HepG2 (cell line): ENCODE data around the gene IFNG. TPM values are rescaled to one million over a fixed set of nuclear protein-coding genes. Genes with fewer than 3 reads are reported as not detected.
"Not testable (repeated sequence)": the region's sequence is repeated elsewhere in the genome, so short reads cannot be mapped to it uniquely, and the experiment has no call there.

Source experiments
- ATAC-seq: fragments of 200-7000 bp; cut with Tn5 transposase; 3 replicates; pipeline ENCODE4 v1.9.1; 2020; ENCODE audit warnings: mild to moderate bottlenecking, moderate library complexity
- BruUV-seq: library from RNA; stranded (reverse); fragments of 400-500 nt; replicated peaks from 2 replicates; lab custom pipeline; 2021; lab: Mats Ljungman, UMichigan
- CTCF ChIA-PET: fragments of 300-600 bp; formaldehyde crosslinking; extraction: SDS; loops from one replicate; lab custom pipeline; 2021; ENCODE audit warnings: low total read pairs, inconsistent platforms, low intra/inter-chr PET ratio; lab: Yijun Ruan, JAX
- POLR2A ChIA-PET: fragments of 350-600 bp; sonication (Branson Sonifier 250); formaldehyde crosslinking; loops from one replicate; lab custom pipeline; 2020; ENCODE audit warnings: antibody characterized with exemption, inconsistent platforms; lab: Yijun Ruan, JAX
- DNase-seq: peaks from one replicate; pipeline ENCODE4 v3.0.0-alpha.2; 2015; ENCODE audit warnings: low spot score
- FAIRE-seq: peaks from 3 replicates; lab custom pipeline; 2011; peaks lifted over from hg19 to GRCh38; lab: Jason Lieb, UNC
- H2AFZ ChIP-seq: one replicate; pipeline ENCODE4 v1.6.1; 2011; ENCODE audit warnings: low read length, inconsistent platforms
- H3K27ac ChIP-seq: fragments of 300-600 bp; 3 replicates; pipeline ENCODE4 v1.8.0; 2011; ENCODE audit warnings: mixed run types, mild to moderate bottlenecking, mixed read lengths, low read length, inconsistent platforms; ENCODE audit not compliant: insufficient read depth; ENCODE audit errors: extremely low read length
- H3K27me3 ChIP-seq, 2 experiments: fragments of 200-600 bp in 1 of 2; 2 replicates in 1 of 2; 3 replicates in 1 of 2; pipeline versions ENCODE4 v1.6.0 to v1.8.0; 2011; ENCODE audit warnings: low read length in 2 of 2, mild to moderate bottlenecking in 2 of 2, moderate library complexity in 2 of 2, inconsistent platforms in 1 of 2; ENCODE audit not compliant: insufficient read depth in 2 of 2, control insufficient read depth in 1 of 2
- H3K36me3 ChIP-seq, 2 experiments: fragments of 200-600 bp in 1 of 2; replicated peaks in 1 of 2; 2 replicates in 1 of 2; 3 replicates in 1 of 2; pipeline versions ENCODE4 v1.5.1 to v1.8.0; 2011; ENCODE audit warnings: low read length in 2 of 2, inconsistent platforms in 1 of 2; ENCODE audit not compliant: insufficient read depth in 2 of 2, control insufficient read depth in 1 of 2
- H3K4me1 ChIP-seq: 2 replicates; pipeline ENCODE4 v1.5.1; 2012; ENCODE audit warnings: low read length, inconsistent platforms; ENCODE audit not compliant: insufficient read depth
- H3K4me2 ChIP-seq: 2 replicates; pipeline ENCODE4 v1.6.0; 2011; ENCODE audit warnings: low read depth, low read length, inconsistent platforms
- H3K4me3 ChIP-seq, 3 experiments: fragments of 200-600 bp in 1 of 3; sonication (generic), shearing (Covaris generic) in 1 of 3; replicated peaks in 1 of 3; 2 replicates each; pipeline ENCODE4 v1.5.1; 2011 to 2016; ENCODE audit warnings: low read length in 3 of 3, inconsistent platforms in 2 of 3, low read depth in 2 of 3, mild to moderate bottlenecking in 2 of 3, control low read depth in 1 of 3, mixed read lengths in 1 of 3; ENCODE audit not compliant: insufficient read depth in 1 of 3
- H3K79me2 ChIP-seq: one replicate; pipeline ENCODE4 v1.6.1; 2011; ENCODE audit warnings: low read length, inconsistent platforms; ENCODE audit not compliant: insufficient read depth
- H3K9ac ChIP-seq: 2 replicates; pipeline ENCODE4 v1.6.0; 2011; ENCODE audit warnings: mild to moderate bottlenecking, low read depth, low read length, inconsistent platforms; ENCODE audit not compliant: insufficient read depth
- H3K9me3 ChIP-seq: 2 replicates; pipeline ENCODE4 v1.5.1; 2012; ENCODE audit warnings: mild to moderate bottlenecking, low read length
- H4K20me1 ChIP-seq: 2 replicates; pipeline ENCODE4 v1.6.0; 2011; ENCODE audit warnings: inconsistent platforms, mild to moderate bottlenecking, low read length, moderate library complexity; ENCODE audit not compliant: insufficient read depth
- ATAD3A ChIP-seq: sonication (generic); formaldehyde crosslinking; IDR thresholded peaks from 2 replicates; pipeline ENCODE4 v1.4.0; 2020; ENCODE audit warnings: missing genetic modification reagents
- CCDC6 ChIP-seq: sonication (generic); formaldehyde crosslinking; IDR thresholded peaks from 2 replicates; pipeline ENCODE4 v1.8.1; 2022; ENCODE audit warnings: mild to moderate bottlenecking, missing genetic modification reagents, moderate library complexity
- NONO ChIP-seq, 2 experiments: fragments of 450-650 bp in 1 of 2; sonication (generic) in 1 of 2; formaldehyde crosslinking in 1 of 2; IDR thresholded peaks in 1 of 2; conservative IDR thresholded peaks in 1 of 2; 2 replicates each; pipeline versions ENCODE4 v1.6.1 to v1.8.0; 2017 to 2022; ENCODE audit warnings: mild to moderate bottlenecking in 1 of 2, missing genetic modification reagents in 1 of 2, moderate library complexity in 1 of 2
- PPARG ChIP-seq: conservative IDR thresholded peaks from 2 replicates; pipeline ENCODE4 v1.6.1; 2016; ENCODE audit warnings: missing biosample characterization, missing genetic modification reagents
- RBM22 ChIP-seq: fragments of 200-400 bp; formaldehyde crosslinking; optimal IDR thresholded peaks from 2 replicates; pipeline ENCODE3; 2017; ENCODE audit warnings: mild to moderate bottlenecking, low read length, moderate library complexity
- WGBS: methylation state at CpG from one replicate; pipeline ENCODE4 v1.1.6; 2017; ENCODE audit warnings: low lambda C conversion rate; 5-methylcytosine and 5-hydroxymethylcytosine counted together
- in situ Hi-C: cut with HindIII; loops from 2 replicates; pipeline ENCODE4 v1.10.0; 2017; ENCODE audit warnings: low pct_unique_long_range_greater_than_20kb; ENCODE audit not compliant: extremely low pct_ligation_motif_present
- intact Hi-C: fragments of 100-400 bp; cut with micrococcal nuclease; formaldehyde crosslinking; loops from one replicate; pipeline ENCODE4 v1.10.0; 2022; ENCODE audit not compliant: unreplicated experiment
- polyA plus RNA-seq, 8 experiments: library from polyadenylated mRNA; depleted of rRNA in 3 of 8; stranded (reverse) in 7 of 8; unstranded in 1 of 8; fragments of >200 nt; fragmentation: Illumina TruSeq in 4 of 8; extraction: Trizol in 4 of 8; gene quantifications; 2 replicates each; pipeline versions ENCODE4 v1.2.1 to v1.2.3, GENCODE V29; 2011 to 2016; ENCODE audit warnings: low read depth in 4 of 8, missing spikeins in 1 of 8, mixed read lengths in 1 of 8; ENCODE audit not compliant: insufficient read depth in 1 of 8
- total RNA-seq, 5 experiments: library from RNA; depleted of rRNA; stranded (reverse); fragments of >200 nt; fragmentation: Illumina TruSeq; extraction: Trizol; gene quantifications; 2 replicates each; pipeline ENCODE4 v1.2.3, GENCODE V29; 2016; ENCODE audit warnings: low read depth in 1 of 5
- TF ChIP-seq, protein P1 (sequence below): IDR thresholded peaks from 2 replicates; pipeline ENCODE4 v1.6.1; 2012; ENCODE audit warnings: low read depth, low read length, improper control_type of control experiment

Gene IFNG
- total and polyA plus RNA-seq, 2 of the 13 experiments (the other 11 are each of a cell fraction or from before 2014, with no cell fraction given), result not detected

DNA sequence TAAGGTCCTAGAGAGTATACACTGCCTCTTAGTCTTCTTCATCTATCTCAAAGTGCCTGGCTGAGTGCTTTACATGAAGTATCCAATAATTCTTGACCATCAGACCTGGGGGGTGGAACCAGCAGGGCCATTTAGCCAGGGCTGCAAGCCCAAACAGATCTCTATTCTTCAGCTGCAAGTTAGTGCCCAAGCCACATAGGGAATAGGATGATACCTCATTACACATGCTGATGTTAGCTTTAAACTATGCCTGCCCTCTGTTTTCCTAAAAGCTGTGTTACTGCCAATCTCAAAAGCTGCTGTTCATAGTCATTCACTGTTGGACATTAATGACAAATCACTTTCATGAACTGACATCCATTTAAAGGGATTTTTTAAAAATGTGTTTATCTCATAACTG lies 16.7 kb upstream of the IFNG start:
- Histone ChIP-seq H2AFZ (no peak overlapping the region), H3K79me2 (no peaks in the 10 kb centered on the region), H3K36me3 (no peaks in the 10 kb centered on the region), H3K4me1 (0 out of 2 replicates have a peak, but pooled peaks cover 8% of the 10 kb centered on the region), H4K20me1 (no peaks in the 10 kb centered on the region), H3K9me3 (no peaks in the 10 kb centered on the region), H3K9ac (no peak overlapping the region), H3K27me3 (no peaks in the 10 kb centered on the region), H3K27ac (no peak overlapping the region), H3K4me3 (no peak overlapping the region), H3K4me2 (no peak overlapping the region)
- intact Hi-C loops (no loop called here), in situ Hi-C loops (no loop called here)
- DNase-seq (no peak), FAIRE-seq (no peak), ATAC-seq (no peak)
- TF ChIP-seq CCDC6 (CRISPR knock-in tag), result no peak
- no peak for TF ChIP-seq ATAD3A (CRISPR knock-in tag)
- no peak for TF ChIP-seq PPARG (CRISPR knock-in tag)
- TF ChIP-seq RBM22, result no peak
- TF ChIP-seq, protein P1, sequence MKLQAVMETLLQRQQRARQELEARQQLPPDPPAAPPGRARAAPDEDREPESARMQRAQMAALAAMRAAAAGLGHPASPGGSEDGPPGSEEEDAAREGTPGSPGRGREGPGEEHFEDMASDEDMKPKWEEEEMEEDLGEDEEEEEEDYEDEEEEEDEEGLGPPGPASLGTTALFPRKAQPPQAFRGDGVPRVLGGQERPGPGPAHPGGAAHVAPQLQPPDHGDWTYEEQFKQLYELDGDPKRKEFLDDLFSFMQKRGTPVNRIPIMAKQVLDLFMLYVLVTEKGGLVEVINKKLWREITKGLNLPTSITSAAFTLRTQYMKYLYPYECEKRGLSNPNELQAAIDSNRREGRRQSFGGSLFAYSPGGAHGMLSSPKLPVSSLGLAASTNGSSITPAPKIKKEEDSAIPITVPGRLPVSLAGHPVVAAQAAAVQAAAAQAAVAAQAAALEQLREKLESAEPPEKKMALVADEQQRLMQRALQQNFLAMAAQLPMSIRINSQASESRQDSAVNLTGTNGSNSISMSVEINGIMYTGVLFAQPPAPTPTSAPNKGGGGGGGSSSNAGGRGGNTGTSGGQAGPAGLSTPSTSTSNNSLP, result no peak
- POLR2A ChIA-PET, result no interaction called here
- CTCF ChIA-PET, result no interaction called here
- BruUV-seq, result no TSS peak

DNA sequence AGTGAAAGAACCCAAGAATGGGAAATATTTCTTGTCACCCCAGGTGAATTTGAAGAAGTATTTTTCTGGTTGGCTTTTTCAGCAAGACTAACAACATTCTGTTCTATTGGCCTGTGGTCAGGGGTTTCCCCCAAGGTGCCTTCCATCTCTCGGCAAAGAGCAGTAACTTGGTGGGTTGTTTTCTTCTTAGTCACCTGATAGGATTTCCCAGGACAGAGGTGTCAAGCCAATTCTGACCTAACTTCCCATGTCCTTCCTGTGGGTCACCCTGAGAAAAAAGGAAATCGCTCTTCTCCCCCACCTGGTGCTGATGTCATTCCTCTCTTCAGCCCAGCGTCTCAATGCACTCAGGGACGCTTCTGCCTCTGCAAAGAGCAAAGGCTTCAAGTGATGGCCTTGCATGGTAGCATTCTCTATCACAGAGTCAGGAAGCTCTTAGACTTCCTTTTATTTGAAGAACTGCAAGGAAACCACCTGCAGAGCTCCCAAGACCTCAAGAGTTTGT lies 16.1 kb upstream of the IFNG start:
- no peak overlapping the region for H2AFZ ChIP-seq
- 0% methylated on average over 2 of the region's 4 CpGs for WGBS
- no peak for ATAC-seq
- H3K4me2 ChIP-seq, result no peak overlapping the region
- H3K36me3 ChIP-seq, result no peaks in the 10 kb centered on the region
- no peak for TF ChIP-seq NONO (IDR thresholded peaks at IDR 0.05)
- no peak for TF ChIP-seq NONO (CRISPR knock-in tag; conservative IDR thresholded peaks at IDR 0.05)
- 0 out of 2 replicates have a peak, but pooled peaks cover 8% of the 10 kb centered on the region for H3K4me1 ChIP-seq
- no peak for DNase-seq
- H4K20me1 ChIP-seq, result no peaks in the 10 kb centered on the region
- H3K9ac ChIP-seq, result no peak overlapping the region
- POLR2A ChIA-PET, result no interaction called here
- H3K27me3 ChIP-seq, result no peaks in the 10 kb centered on the region
- no TSS peak for BruUV-seq
- intact Hi-C loops, result no loop called here
- H3K79me2 ChIP-seq, result no peaks in the 10 kb centered on the region
- no peak overlapping the region for H3K4me3 ChIP-seq
- no peaks in the 10 kb centered on the region for H3K9me3 ChIP-seq
- CTCF ChIA-PET, result no interaction called here
- in situ Hi-C loops, result no loop called here
- H3K27ac ChIP-seq, result no peak overlapping the region
- no peak for FAIRE-seq

DNA sequence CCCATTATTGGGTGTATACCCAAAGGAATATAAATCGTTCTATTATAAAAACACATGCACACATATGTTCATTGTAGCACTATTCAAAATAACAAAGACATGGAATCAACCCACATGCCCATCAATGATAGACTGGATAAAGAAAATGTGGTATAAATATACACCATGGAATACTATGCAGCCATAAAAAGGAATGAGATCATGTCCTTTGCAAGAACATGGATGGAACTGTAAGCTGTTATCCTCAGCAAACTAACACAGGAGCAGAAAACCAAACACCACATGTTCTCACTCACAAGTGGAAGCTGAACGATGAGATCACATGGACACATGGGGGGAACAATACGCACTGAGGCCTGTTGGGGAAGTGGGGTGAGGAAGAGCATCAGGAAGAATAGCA lies 15.2 kb upstream of the IFNG start:
- H3K27me3 ChIP-seq, BruUV-seq, FAIRE-seq, H3K36me3 ChIP-seq, H4K20me1 ChIP-seq, H3K9me3 ChIP-seq, H2AFZ ChIP-seq, H3K27ac ChIP-seq, CTCF ChIA-PET, POLR2A ChIA-PET, H3K9ac ChIP-seq, H3K4me2 ChIP-seq, DNase-seq, H3K4me3 ChIP-seq, H3K4me1 ChIP-seq, intact Hi-C loops, ATAC-seq, in situ Hi-C loops, H3K79me2 ChIP-seq: not testable (repeated sequence)
- WGBS, result 48% methylated on average over 3 of the region's 3 CpGs
